Activated T-helper 1 cell treated with Interleukin-2 at 50 U/mL for 16 hours (primary cell): ENCODE data around the gene NDUFS1.
"Not testable (repeated sequence)": the region's sequence is repeated elsewhere in the genome, so short reads cannot be mapped to it uniquely, and the experiment has no call there.

Experiments
- DNase-seq: peaks from one replicate; pipeline ENCODE4 v3.0.0-alpha.2; 2020; ENCODE audit warnings: low read depth

NDUFS1 gene

DNA sequence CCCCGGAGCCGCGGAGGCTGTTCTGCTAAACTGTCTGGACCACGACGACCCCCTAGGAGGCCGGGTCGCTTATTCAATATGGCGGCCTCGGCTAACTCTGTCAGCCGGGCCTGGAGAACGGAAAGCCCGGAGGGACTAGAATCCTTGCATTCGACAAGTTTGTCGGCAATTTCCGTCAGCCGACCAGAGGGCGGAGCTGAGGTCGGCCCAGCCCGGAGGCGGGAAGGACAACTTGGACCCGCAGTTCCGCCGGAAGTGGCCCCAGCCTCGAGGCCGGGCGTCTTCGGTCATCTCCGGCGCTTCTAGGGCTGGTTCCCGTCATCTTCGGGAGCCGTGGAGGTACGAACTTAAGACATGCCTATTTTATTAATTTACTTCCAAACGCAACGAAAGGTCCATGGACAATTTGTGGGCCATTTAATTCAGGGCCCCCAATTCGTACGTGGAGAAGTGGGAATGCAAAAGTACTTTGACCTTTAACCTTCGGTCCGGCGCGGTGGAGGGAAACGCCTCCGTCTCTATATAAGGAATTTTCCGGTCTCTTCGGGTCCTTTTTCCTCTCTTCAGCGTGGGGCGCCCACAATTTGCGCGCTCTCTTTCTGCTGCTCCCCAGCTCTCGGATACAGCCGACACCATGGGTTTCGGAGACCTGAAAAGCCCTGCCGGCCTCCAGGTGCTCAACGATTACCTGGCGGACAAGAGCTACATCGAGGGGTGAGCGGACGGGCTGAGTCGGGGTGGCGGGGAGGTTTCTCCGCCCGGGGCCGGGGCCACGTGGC is at the start of gene NDUFS1, which contains the start of gene EEF1B2:
Gene NDUFS1, minus strand, starts transcription at position 99 of the 779 bp plus-strand sequence. CDS start 5,766 bp downstream, outside the sequence.
Gene EEF1B2, plus strand, starts transcription at position 550 of the 779 bp plus-strand sequence. Its CDS starts 85 bp downstream, at position 635.
- peak; percentile 94 for DNase-seq

DNA sequence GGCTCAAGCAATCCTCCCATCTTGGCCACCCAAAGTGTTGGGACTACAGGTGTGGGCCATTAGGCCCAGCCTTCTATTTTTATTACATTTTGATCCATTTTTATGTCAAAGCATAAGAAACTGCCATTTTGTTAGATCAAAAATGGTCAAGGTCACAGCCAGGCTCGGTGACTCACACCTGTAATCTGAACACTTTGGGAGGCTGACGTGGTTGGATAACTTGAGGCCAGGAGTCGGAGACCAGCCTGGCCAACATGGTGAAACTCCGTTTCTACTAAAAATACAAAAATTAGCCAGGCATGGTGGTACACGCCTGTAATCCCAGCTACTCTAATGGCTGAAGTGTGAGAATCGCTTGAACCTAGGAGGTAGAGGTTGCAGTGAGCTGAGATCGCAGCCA is 49.7 kb upstream of the NDUFS1 start:
- no peak for DNase-seq

- not testable (repeated sequence) for DNase-seq
Observed at GRCh38 chr2:206207316-206207715, 48.1 kb upstream of the NDUFS1 start.

- DNase-seq, result no peak
Observed at GRCh38 chr2:206204710-206205109, 45.5 kb upstream of the NDUFS1 start.

GRCh38 chr2:206203331-206203730 is 44.1 kb upstream of the NDUFS1 start:
- DNase-seq, result no peak

- no peak for DNase-seq
Observed at GRCh38 chr2:206202446-206202845, 43.2 kb upstream of the NDUFS1 start.

- DNase-seq, result no peak
Observed at GRCh38 chr2:206201075-206201848, 42.0 kb upstream of the NDUFS1 start.

DNA sequence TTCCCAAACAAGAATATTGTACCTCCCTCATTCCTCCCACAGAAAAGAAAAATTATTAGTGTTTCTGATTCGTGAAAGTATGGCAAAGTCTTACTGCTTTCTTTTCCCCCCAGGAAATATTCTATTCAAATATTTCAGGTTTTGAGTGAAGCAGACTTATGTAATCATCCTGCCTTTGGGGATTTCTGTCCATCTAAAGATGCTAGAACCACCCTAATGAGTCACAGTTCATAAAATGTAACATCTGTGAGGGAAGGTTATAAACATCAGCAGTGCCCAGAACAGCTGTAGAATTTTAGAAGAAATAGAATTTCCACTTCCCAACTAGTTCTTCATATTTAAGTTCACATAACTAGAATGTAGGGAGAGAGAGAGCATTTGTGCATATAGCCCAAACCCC is 39.4 kb upstream of the NDUFS1 start:
- no peak for DNase-seq

DNA sequence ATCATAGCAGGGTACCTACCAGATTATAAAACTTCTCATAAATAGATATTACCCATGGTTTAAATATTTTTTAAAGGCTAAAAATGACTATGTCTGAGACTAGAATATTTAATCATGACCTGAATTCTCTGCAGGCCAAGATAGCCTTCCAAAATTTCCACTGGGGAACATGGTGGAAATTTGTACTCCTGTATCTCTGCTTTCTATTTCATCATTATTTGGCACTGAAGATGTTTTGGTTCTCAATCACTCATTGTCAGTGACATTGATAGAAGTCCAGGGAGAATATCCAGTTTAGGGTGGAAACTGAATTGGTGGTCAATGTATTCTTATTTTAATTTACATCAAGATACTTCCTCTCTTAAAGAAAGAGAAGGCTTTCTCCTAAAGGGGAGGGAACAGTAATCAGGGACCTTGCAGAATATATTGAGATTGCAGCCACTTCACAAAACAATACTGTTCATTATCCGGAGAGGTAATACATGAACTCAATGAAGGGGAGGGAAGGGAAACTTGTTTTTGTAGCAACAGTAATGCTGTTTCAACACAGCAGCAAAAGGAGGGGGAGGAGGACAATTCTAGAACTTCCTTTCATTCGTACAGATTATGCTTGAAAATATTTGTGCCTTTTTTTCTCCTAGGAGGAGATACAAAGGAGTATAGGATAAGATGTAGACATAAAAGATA is 34.6 kb upstream of the NDUFS1 start:
- no peak for DNase-seq

DNA sequence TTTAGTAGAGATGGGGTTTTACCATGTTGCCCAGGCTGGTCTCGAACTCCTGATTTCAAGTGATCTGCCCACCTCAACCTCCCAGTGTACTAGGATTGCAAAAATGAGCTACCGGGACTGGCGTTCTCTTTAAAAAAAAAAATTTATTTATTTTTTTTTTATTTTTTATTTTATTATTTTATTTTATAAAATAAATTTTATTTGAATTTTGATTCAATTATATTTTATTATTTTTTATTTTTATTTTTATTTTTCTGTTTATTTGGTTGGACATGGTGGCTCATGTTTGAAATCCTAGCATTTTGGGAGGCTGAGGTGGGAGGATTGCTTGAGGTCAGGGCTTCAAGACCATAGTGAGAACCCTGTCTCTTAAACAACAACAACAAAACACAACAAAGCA is 32.9 kb upstream of the NDUFS1 start:
- no peak for DNase-seq

DNA sequence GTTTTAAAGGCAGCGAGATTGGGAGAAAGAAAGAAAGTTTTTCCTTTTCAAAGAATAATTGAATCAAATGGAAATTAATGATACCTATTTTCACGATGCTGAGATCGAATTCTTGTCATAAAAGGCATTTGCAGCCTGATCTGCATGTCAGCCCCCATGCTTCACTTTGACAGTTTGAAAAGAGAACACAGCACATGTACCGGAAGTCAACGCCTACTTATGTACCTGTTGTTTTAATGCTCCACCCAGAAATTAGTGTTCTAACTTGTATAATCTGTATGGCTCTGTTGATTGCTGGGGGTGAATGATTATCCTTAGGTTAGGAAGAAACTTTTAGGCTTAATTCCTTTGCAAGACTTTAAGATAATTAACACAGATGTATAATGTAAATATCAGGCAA is 31.4 kb upstream of the NDUFS1 start:
- no peak for DNase-seq

DNA sequence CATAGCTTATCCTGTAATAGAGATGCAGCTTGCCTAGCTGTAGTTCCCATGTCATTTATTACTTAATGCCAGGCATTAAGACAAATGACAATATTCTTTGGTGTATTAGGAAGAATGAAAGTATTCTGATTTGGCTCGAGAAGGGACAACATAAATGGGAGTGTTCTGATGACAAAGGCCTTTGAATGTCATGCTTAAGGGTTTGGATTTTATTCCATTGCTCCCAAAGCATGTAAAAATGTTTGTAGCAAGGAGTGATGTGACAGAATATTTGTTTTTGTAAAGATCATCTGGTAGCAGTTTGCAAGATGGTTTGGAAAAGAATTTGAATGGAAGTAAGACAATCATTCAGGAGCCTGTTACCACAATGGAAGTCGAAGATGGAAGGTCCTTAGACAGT is 30.9 kb upstream of the NDUFS1 start:
- DNase-seq, result no peak

GRCh38 chr2:206189691-206190090 is 30.4 kb upstream of the NDUFS1 start:
- no peak for DNase-seq

GRCh38 chr2:206181526-206181925 is 22.3 kb upstream of the NDUFS1 start:
- not testable (repeated sequence) for DNase-seq

- no peak for DNase-seq
Observed at GRCh38 chr2:206176901-206177300, 17.7 kb upstream of the NDUFS1 start.

GRCh38 chr2:206176121-206176520 is 16.9 kb upstream of the NDUFS1 start:
- no peak for DNase-seq

GRCh38 chr2:206173147-206173546 is 13.9 kb upstream of the NDUFS1 start:
- no peak for DNase-seq

DNA sequence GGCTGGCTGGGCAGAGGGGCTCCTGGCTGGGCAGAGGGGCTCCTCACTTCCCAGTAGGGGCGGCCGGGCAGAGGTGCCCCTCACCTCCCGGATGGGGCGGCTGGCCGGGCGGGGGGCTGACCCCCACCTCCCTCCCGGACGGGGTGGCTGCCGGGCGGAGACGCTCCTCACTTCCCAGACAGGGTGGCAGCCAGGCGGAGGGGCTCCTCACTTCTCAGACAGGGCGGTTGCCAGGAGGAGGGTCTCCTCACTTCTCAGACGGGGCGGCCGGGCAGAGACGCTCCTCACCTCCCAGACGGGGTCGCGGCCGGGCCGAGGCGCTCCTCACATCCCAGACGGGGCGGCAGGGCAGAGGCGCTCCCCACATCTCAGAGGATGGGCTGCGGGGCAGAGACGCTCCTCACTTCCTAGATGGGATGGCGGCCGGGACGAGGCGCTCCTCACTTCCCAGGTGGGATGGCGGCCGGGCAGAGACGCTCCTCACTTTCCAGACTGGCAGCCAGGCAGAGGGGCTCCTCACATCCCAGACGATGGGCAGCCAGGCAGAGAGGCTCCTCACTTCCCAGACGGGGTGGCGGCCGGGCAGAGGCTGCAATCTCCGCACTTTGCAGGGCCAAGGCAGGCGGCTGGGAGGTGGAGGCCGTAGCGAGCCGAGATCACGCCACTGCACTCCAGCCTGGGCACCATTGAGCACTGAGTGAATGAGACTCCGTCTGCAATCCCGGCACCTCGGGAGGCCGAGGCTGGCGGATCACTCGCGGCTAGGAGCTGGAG is 12.6 kb upstream of the NDUFS1 start:
- DNase-seq, result not testable (repeated sequence)

GRCh38 chr2:206168230-206168629 is 9.0 kb upstream of the NDUFS1 start:
- not testable (repeated sequence) for DNase-seq

DNA sequence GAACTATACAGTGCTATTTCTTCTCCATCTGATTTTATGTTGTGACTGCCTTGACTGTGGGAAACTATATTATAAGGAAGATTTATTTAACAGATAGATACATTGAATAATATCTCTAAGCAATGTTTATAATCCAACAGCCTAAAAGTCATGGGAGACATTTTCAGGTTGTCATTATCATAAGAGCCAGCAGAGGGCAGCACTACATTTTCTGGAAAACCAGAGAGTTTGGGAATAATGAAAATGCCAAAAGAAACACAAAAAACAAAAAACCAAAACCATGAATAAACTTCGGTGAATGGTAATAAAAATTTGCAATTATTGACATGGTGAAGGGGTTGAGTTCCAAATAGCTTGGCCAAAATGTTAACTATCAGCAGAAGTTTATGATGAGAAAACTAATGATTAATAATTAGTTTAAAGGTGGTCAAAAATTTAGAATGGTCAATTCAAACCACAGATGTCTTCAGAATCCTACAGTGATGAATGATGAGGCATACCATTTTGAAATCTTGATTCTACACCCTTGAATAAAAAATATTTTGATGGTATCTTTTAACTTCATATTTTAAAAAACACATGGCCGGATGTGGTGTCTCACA is 5.1 kb upstream of the NDUFS1 start:
- DNase-seq, result no peak

GRCh38 chr2:206163251-206163880 is 4.1 kb upstream of the NDUFS1 start:
- no peak for DNase-seq
